Adipocyte (in vitro differentiated cells): ENCODE results near the gene SCTR.

ENCODE experiments used
- DNase-seq: peaks from one replicate; pipeline ENCODE4 v3.0.0-alpha.2; 2015; ENCODE audit warnings: low read depth
- H3K27me3 ChIP-seq: replicated peaks from 2 replicates; pipeline ENCODE4 v1.7.0; 2013; ENCODE audit warnings: mild to moderate bottlenecking, low read length, moderate library complexity; ENCODE audit not compliant: control insufficient read depth, insufficient read depth
- H3K36me3 ChIP-seq: 2 replicates; pipeline ENCODE4 v1.7.0; 2013; ENCODE audit warnings: low read length, mild to moderate bottlenecking, moderate library complexity; ENCODE audit not compliant: control insufficient read depth, insufficient read depth, severe bottlenecking
- H3K4me1 ChIP-seq: 2 replicates; pipeline ENCODE4 v1.7.0; 2013; ENCODE audit warnings: mild to moderate bottlenecking, low read length, moderate library complexity; ENCODE audit not compliant: control insufficient read depth, insufficient read depth
- H3K4me3 ChIP-seq: 2 replicates; pipeline ENCODE4 v1.7.0; 2013; ENCODE audit warnings: mild to moderate bottlenecking, low read length, moderate library complexity
- H3K9ac ChIP-seq: 2 replicates; pipeline ENCODE4 v1.7.0; 2013; ENCODE audit warnings: mild to moderate bottlenecking, low read length, moderate library complexity
- H3K9me3 ChIP-seq: 2 replicates; pipeline ENCODE4 v1.7.0; 2013; ENCODE audit warnings: mild to moderate bottlenecking, low read length, moderate library complexity; ENCODE audit not compliant: control insufficient read depth

Gene SCTR

GRCh38 chr2:119478188-119478977 is 45.9 kb downstream of the SCTR start:
- no peak overlapping the region for H3K4me3 ChIP-seq
- peaks cover 9% of the 10 kb centered on the region for H3K4me1 ChIP-seq
- no peaks in the 10 kb centered on the region for H3K36me3 ChIP-seq
- no peaks in the 10 kb centered on the region for H3K9me3 ChIP-seq
- H3K27me3 ChIP-seq: peaks cover 55% of the 10 kb centered on the region
- DNase-seq: no peak
- no peak overlapping the region for H3K9ac ChIP-seq

- H3K27me3 ChIP-seq: peaks cover 51% of the 10 kb centered on the region
- no peak overlapping the region for H3K9ac ChIP-seq
- H3K4me1 ChIP-seq: no peaks in the 10 kb centered on the region
- H3K36me3 ChIP-seq: no peaks in the 10 kb centered on the region
- DNase-seq: no peak
- H3K9me3 ChIP-seq: no peaks in the 10 kb centered on the region
- H3K4me3 ChIP-seq: no peak overlapping the region
These were observed 47.2 kb downstream of the SCTR start for GRCh38 chr2:119477113-119477505.

- Histone ChIP-seq H3K36me3 (no peaks in the 10 kb centered on the region), H3K9me3 (no peaks in the 10 kb centered on the region), H3K4me3 (no peak overlapping the region), H3K27me3 (peaks cover 50% of the 10 kb centered on the region), H3K9ac (no peak overlapping the region), H3K4me1 (no peaks in the 10 kb centered on the region)
- peak; percentile 68 for DNase-seq
These were observed 47.8 kb downstream of the SCTR start for GRCh38 chr2:119476301-119477112.

- H3K36me3 ChIP-seq: no peaks in the 10 kb centered on the region
- no peaks in the 10 kb centered on the region for H3K9me3 ChIP-seq
- H3K9ac ChIP-seq: no peak overlapping the region
- DNase-seq: no peak
- no peaks in the 10 kb centered on the region for H3K4me1 ChIP-seq
- no peak overlapping the region for H3K4me3 ChIP-seq
- H3K27me3 ChIP-seq: peaks cover 55% of the 10 kb centered on the region
These were observed 48.4 kb downstream of the SCTR start for GRCh38 chr2:119475857-119476244.

GRCh38 chr2:119475225-119475856 is 48.9 kb downstream of the SCTR start:
- Histone ChIP-seq H3K27me3 (peaks cover 54% of the 10 kb centered on the region), H3K36me3 (no peaks in the 10 kb centered on the region), H3K4me1 (no peaks in the 10 kb centered on the region), H3K9ac (no peak overlapping the region), H3K9me3 (no peaks in the 10 kb centered on the region), H3K4me3 (no peak overlapping the region)
- no peak for DNase-seq

- Histone ChIP-seq H3K9me3 (no peaks in the 10 kb centered on the region), H3K9ac (no peak overlapping the region), H3K4me3 (no peak overlapping the region), H3K36me3 (no peaks in the 10 kb centered on the region), H3K4me1 (no peaks in the 10 kb centered on the region), H3K27me3 (peaks cover 50% of the 10 kb centered on the region)
- DNase-seq: no peak
These were observed 49.7 kb downstream of the SCTR start for GRCh38 chr2:119474371-119475224.

- no peaks in the 10 kb centered on the region for H3K9me3 ChIP-seq
- H3K4me3 ChIP-seq: no peak overlapping the region
- H3K36me3 ChIP-seq: no peaks in the 10 kb centered on the region
- no peak for DNase-seq
- no peak overlapping the region for H3K9ac ChIP-seq
- H3K4me1 ChIP-seq: no peaks in the 10 kb centered on the region
- H3K27me3 ChIP-seq: peaks cover 43% of the 10 kb centered on the region
These were observed 50.5 kb downstream of the SCTR start for GRCh38 chr2:119473621-119474370.

GRCh38 chr2:119472749-119473148 is 51.5 kb downstream of the SCTR start:
- no peak for DNase-seq

GRCh38 chr2:119469661-119470297 is 54.5 kb downstream of the SCTR start:
- no peak overlapping the region for H3K9ac ChIP-seq
- no peaks in the 10 kb centered on the region for H3K9me3 ChIP-seq
- no peaks in the 10 kb centered on the region for H3K36me3 ChIP-seq
- peaks cover 30% of the 10 kb centered on the region for H3K27me3 ChIP-seq
- no peak for DNase-seq
- H3K4me1 ChIP-seq: no peaks in the 10 kb centered on the region
- no peak overlapping the region for H3K4me3 ChIP-seq

More at GRCh38 chr2:119472749-119473148, 51.5 kb downstream of the SCTR start:
- H3K4me3 ChIP-seq: no peak overlapping the region
- H3K27me3 ChIP-seq: peaks cover 40% of the 10 kb centered on the region
- H3K9me3 ChIP-seq: no peaks in the 10 kb centered on the region
- H3K4me1 ChIP-seq: no peaks in the 10 kb centered on the region
- H3K36me3 ChIP-seq: no peaks in the 10 kb centered on the region
- no peak overlapping the region for H3K9ac ChIP-seq

GRCh38 chr2:119469131-119469530 is 55.2 kb downstream of the SCTR start:
- Histone ChIP-seq H3K27me3 (peaks cover 24% of the 10 kb centered on the region), H3K36me3 (no peaks in the 10 kb centered on the region), H3K4me3 (no peak overlapping the region), H3K4me1 (peaks cover 2% of the 10 kb centered on the region), H3K9ac (no peak overlapping the region), H3K9me3 (no peaks in the 10 kb centered on the region)
- DNase-seq: no peak
